Inferior parietal cortex (tissue), 1 donor: Measurements from ENCODE around the gene THUMPD3.
A peak's percentile ranks its signal among the peaks of the same experiment; 100 is the strongest.

Source experiments
- DNase-seq: peaks from one replicate; pipeline ENCODE4 v3.0.0-alpha.2; 2016; ENCODE audit errors: extremely low spot score

THUMPD3 gene

DNA sequence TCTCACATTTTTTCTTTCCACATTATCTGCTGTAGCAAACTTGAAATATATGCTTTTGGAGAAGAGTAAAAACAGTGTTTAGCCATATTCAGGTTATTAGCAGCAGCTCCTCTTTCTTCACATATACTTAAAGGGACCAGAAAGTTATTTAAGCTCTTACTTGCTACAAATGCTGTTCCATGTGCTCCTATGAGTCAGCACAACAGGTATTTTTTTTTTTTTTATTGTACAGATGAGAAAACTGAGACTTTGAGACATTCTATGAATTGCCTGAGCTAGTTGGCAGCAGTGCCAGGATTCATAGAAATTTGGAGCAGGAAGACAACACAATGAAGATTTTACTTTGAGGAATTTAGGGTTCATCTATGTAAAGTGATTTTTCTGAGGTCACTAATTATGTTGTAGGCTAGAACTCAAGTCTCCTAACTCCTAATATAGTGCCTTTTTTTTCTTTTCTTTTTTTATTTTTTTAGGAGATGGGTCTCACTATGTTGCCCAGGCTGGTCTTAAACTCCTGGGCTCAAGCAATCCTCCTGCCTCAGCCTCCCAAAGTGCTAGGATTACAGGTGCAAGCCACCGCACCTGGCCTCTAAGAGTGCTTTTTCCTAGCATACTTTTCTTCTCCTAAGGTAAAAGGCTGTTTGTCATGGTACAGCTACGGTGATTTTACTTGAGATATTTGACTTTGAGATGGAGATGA is 58.1 kb downstream of the THUMPD3 start:
- no peak for DNase-seq

DNA sequence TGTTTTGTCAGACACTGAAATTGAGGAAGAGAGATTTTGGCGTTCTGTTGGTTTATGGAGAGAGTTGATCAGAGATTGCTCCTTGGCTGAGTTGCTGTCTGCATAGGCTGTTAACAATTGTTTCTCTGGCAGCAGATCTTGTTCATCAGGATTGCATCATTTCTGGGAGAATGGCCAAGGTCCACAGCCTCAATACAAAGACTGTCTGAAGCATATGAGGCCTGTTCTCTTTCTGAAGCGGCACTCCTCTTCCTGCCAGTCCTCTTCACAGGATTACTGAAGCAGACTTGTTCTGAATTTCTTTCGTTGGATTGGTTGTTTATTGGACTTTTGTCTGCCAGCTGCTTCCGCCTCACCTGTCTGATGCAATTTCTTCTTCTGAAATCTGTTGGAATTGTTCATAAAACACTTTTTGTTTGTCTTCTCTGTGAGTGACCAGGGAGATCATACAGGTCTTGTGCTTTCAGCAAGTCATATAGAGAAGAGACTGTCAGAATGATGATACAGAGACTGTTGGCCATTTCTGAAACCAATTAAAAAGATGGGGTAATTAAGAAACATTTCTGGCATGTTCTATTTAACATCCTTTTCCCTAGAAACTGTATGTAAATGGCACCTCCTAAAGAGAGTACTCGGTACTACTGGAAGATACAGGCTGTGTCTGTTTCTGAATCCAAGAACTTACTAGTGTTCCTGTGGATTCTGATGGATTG is 60.0 kb downstream of the THUMPD3 start:
- peak; percentile 96 for DNase-seq

DNA sequence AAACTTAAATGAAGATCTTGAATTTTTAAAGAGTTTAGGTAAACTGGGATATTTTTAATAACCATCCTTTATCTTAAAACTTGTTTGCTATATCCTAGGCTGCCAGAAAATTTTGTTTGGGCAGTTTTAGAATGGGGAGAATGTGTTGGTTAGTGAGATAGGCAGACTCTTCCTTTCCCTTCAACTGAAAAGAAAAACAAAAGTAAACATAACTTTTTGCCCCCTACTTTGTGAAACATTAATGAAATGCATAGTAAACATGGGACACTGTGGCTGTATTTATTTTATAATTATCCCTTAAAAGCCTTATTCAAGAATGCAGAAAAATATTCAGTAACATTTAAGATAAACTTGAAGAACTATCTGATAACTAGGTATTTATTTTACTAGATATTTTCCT is 65.6 kb downstream of the THUMPD3 start:
- no peak for DNase-seq

DNA sequence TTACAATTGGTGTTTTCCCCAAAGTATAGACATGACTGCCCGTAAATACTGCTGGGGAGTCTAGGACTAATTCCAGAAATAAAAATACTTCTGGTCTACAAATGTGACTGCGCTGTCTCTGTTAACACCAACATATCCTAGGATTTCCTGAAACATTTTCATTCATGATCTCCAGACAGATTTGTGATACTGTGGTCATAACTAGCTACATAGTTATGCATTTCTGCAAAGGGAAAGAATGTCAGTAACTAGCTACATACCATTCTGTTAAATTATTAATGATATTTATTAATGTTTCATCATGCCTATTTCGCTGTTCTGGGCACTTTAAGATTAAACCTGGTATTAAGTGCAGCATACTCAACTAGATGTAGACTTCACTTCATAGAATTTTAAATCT is 67.9 kb downstream of the THUMPD3 start:
- DNase-seq = no peak

DNA sequence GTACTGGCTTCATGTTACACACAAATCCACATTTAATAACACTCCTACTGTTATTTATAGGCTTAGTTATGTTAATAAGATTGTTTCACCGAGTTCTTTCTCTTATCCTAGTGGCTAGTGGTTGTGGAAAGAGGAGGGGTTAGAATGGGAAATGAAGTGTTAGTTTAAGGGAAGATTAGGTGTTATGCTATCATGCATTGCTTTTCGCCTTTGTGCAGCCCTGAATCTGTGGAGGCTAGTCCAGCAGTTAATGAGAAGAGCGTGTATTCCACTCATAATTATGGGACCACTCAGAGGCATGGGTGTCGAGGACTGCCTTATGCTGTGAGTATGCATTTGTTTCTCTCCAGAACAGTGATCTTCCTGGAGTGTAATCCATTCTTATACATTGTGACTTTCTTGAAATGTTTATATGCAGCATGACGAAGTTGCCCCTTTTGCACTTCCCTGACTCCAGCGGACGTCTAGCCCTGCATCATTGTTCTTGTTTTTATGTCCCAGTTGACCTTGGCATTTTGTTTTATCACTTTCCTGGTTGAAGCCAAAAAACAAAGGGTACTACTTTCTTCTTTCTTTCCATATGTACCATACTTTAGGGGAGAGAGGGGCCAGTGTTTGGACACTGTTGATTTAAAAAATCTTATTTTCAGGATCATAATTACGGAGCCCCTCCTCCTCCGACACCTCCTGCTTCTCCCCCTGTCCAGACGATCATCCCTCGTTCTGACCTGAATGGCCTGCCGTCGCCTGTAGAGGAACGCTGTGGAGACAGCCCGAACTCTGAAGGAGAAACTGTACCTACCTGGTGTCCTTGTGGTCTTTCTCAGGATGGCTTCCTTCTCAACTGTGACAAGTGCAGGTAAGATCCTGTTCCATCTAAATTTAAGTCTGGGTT is 71.0 kb downstream of the THUMPD3 start:
- DNase-seq = no peak

DNA sequence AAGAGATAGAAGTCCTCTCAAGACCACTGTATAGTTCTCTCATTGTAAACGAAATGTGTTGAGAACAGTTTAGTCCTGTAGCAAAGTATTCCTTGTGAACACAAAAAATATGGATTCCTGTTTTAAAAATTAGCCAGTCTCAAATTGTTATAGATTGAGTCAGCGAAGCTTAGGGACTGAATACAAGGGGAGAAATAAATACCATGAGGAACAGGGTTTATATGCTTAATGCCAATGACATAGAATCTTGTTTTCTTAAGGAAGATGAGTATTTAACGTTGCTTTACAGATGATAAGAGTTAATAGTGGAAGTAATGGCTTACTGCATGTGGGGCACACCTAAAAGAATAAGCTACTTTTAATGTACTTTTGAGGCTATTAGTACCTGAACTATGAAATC is 72.5 kb downstream of the THUMPD3 start:
- DNase-seq = no peak
